ENCODE data around the gene FEZF1. TPM values are rescaled to one million over a fixed set of nuclear protein-coding genes. Genes with fewer than 3 reads are reported as not detected.

The FEZF1 gene
- not detected for polyA plus RNA-seq (2013)

- no peaks in the 10 kb centered on the region for H3K36me3 ChIP-seq (ENCODE audit: control insufficient read depth in 4 of 4, insufficient read depth in 4 of 4, low read length in 3 of 4)
- H3K9me3 ChIP-seq (ENCODE audit: control extremely low read depth in 1 of 5, control insufficient read depth in 4 of 5, insufficient read depth in 2 of 5, low read depth in 1 of 5, low read length in 4 of 5) = peaks cover 0 to 12% (median 0%) of the 10 kb centered on the region in 5 experiments
- no peak for DNase-seq
- peak within 1 kb of the TSS in 4 of 7 experiments; percentile 4 to 36 (median 27) for H3K4me3 ChIP-seq (ENCODE audit: control insufficient read depth in 1 of 7, extremely low read depth in 1 of 7, insufficient read depth in 4 of 7, low read depth in 2 of 7, low read length in 6 of 7)
- peaks cover 0 to 28% (median 10%) of the 10 kb centered on the region in 4 experiments for H3K4me1 ChIP-seq (ENCODE audit: control extremely low read depth in 1 of 4, control insufficient read depth in 4 of 4, insufficient read depth in 4 of 4, low read length in 3 of 4)
- POLR2A ChIA-PET = no interaction called here
- 4% methylated on average over 29 of the region's 35 CpGs for WGBS (ENCODE audit: insufficient coverage)
- H3K27ac ChIP-seq (ENCODE audit: insufficient read depth in 1 of 2, low read depth in 1 of 2, low read length in 2 of 2, poor library complexity in 1 of 2, severe bottlenecking in 2 of 2) = no peak within 1 kb of the TSS
- CTCF ChIA-PET = no interaction called here
- peaks cover 31 to 100% (median 56%) of the 10 kb centered on the region in 5 experiments for H3K27me3 ChIP-seq (replicated peaks in 2 of 5; ENCODE audit: control insufficient read depth in 4 of 5, insufficient read depth in 5 of 5, low read length in 4 of 5)
Observed at GRCh38 chr7:122304319-122304975, at the start of gene FEZF1. FEZF1 (minus strand) TSS chr7:122304750; CDS start chr7:122304437, 313 bp downstream.

GRCh38 chr7:122352454-122352853, 47.9 kb upstream of the FEZF1 start:
- H3K4me3 ChIP-seq (ENCODE audit: control insufficient read depth in 1 of 7, extremely low read depth in 1 of 7, insufficient read depth in 4 of 7, low read depth in 2 of 7, low read length in 6 of 7) = no peak overlapping the region
- H3K27ac ChIP-seq (ENCODE audit: insufficient read depth in 1 of 2, low read depth in 1 of 2, low read length in 2 of 2, poor library complexity in 1 of 2, severe bottlenecking in 2 of 2) = no peak overlapping the region
- H3K36me3 ChIP-seq (ENCODE audit: control insufficient read depth in 4 of 4, insufficient read depth in 4 of 4, low read length in 3 of 4) = no peaks in the 10 kb centered on the region
- ChIA-PET CTCF (no interaction called here), POLR2A (no interaction called here)
- peaks cover 0 to 3% (median 0%) of the 10 kb centered on the region in 5 experiments for H3K27me3 ChIP-seq (replicated peaks in 2 of 5; ENCODE audit: control insufficient read depth in 4 of 5, insufficient read depth in 5 of 5, low read length in 4 of 5)
- peaks cover 0 to 1% (median 0%) of the 10 kb centered on the region in 5 experiments for H3K9me3 ChIP-seq (ENCODE audit: control extremely low read depth in 1 of 5, control insufficient read depth in 4 of 5, insufficient read depth in 2 of 5, low read depth in 1 of 5, low read length in 4 of 5)
- 72% methylated on average over 3 of the region's 3 CpGs for WGBS (ENCODE audit: insufficient coverage)
- DNase-seq = no peak
- H3K4me1 ChIP-seq (ENCODE audit: control extremely low read depth in 1 of 4, control insufficient read depth in 4 of 4, insufficient read depth in 4 of 4, low read length in 3 of 4) = no peaks in the 10 kb centered on the region

- CTCF ChIA-PET = no interaction called here
- H3K4me3 ChIP-seq (ENCODE audit: control insufficient read depth in 1 of 7, extremely low read depth in 1 of 7, insufficient read depth in 4 of 7, low read depth in 2 of 7, low read length in 6 of 7) = no peak overlapping the region
- no peaks in the 10 kb centered on the region for H3K4me1 ChIP-seq (ENCODE audit: control extremely low read depth in 1 of 4, control insufficient read depth in 4 of 4, insufficient read depth in 4 of 4, low read length in 3 of 4)
- H3K9me3 ChIP-seq (ENCODE audit: control extremely low read depth in 1 of 5, control insufficient read depth in 4 of 5, insufficient read depth in 2 of 5, low read depth in 1 of 5, low read length in 4 of 5) = peaks cover 0 to 1% (median 0%) of the 10 kb centered on the region in 5 experiments
- H3K36me3 ChIP-seq (ENCODE audit: control insufficient read depth in 4 of 4, insufficient read depth in 4 of 4, low read length in 3 of 4) = no peaks in the 10 kb centered on the region
- peaks cover 0 to 3% (median 0%) of the 10 kb centered on the region in 5 experiments for H3K27me3 ChIP-seq (replicated peaks in 2 of 5; ENCODE audit: control insufficient read depth in 4 of 5, insufficient read depth in 5 of 5, low read length in 4 of 5)
- DNase-seq = no peak
- WGBS (ENCODE audit: insufficient coverage) = 100% methylated on average over 1 of the region's 3 CpGs
- POLR2A ChIA-PET = no interaction called here
- H3K27ac ChIP-seq (ENCODE audit: insufficient read depth in 1 of 2, low read depth in 1 of 2, low read length in 2 of 2, poor library complexity in 1 of 2, severe bottlenecking in 2 of 2) = no peak overlapping the region
Observed at GRCh38 chr7:122350701-122351100, 46.2 kb upstream of the FEZF1 start.

- Histone ChIP-seq H3K4me1 (ENCODE audit: control extremely low read depth in 1 of 4, control insufficient read depth in 4 of 4, insufficient read depth in 4 of 4, low read length in 3 of 4) (no peaks in the 10 kb centered on the region), H3K36me3 (ENCODE audit: control insufficient read depth in 4 of 4, insufficient read depth in 4 of 4, low read length in 3 of 4) (no peaks in the 10 kb centered on the region), H3K4me3 (ENCODE audit: control insufficient read depth in 1 of 7, extremely low read depth in 1 of 7, insufficient read depth in 4 of 7, low read depth in 2 of 7, low read length in 6 of 7) (no peak overlapping the region), H3K9me3 (ENCODE audit: control extremely low read depth in 1 of 5, control insufficient read depth in 4 of 5, insufficient read depth in 2 of 5, low read depth in 1 of 5, low read length in 4 of 5) (peaks cover 0 to 1% (median 0%) of the 10 kb centered on the region in 5 experiments), H3K27ac (ENCODE audit: insufficient read depth in 1 of 2, low read depth in 1 of 2, low read length in 2 of 2, poor library complexity in 1 of 2, severe bottlenecking in 2 of 2) (no peak overlapping the region), H3K27me3 (replicated peaks in 2 of 5; ENCODE audit: control insufficient read depth in 4 of 5, insufficient read depth in 5 of 5, low read length in 4 of 5) (no peaks in the 10 kb centered on the region)
- ChIA-PET CTCF (interaction anchor here (1.5 kb wide), 1 partner anchor 368 kb away, joined by 3 read pairs; no protein-coding TSS in a partner anchor), POLR2A (no interaction called here)
- DNase-seq = no peak
- no CpG with 5 or more reads among the region's 1 CpG for WGBS (ENCODE audit: insufficient coverage)
Observed at GRCh38 chr7:122344303-122344620, 39.7 kb upstream of the FEZF1 start.

- no peaks in the 10 kb centered on the region for H3K27me3 ChIP-seq (replicated peaks in 2 of 5; ENCODE audit: control insufficient read depth in 4 of 5, insufficient read depth in 5 of 5, low read length in 4 of 5)
- no peak overlapping the region for H3K27ac ChIP-seq (ENCODE audit: insufficient read depth in 1 of 2, low read depth in 1 of 2, low read length in 2 of 2, poor library complexity in 1 of 2, severe bottlenecking in 2 of 2)
- DNase-seq = no peak
- peaks cover 0 to 1% (median 0%) of the 10 kb centered on the region in 5 experiments for H3K9me3 ChIP-seq (ENCODE audit: control extremely low read depth in 1 of 5, control insufficient read depth in 4 of 5, insufficient read depth in 2 of 5, low read depth in 1 of 5, low read length in 4 of 5)
- ChIA-PET CTCF (interaction anchor here (1.5 kb wide), 1 partner anchor 368 kb away, joined by 3 read pairs; no protein-coding TSS in a partner anchor), POLR2A (no interaction called here)
- H3K4me3 ChIP-seq (ENCODE audit: control insufficient read depth in 1 of 7, extremely low read depth in 1 of 7, insufficient read depth in 4 of 7, low read depth in 2 of 7, low read length in 6 of 7) = no peak overlapping the region
- H3K4me1 ChIP-seq (ENCODE audit: control extremely low read depth in 1 of 4, control insufficient read depth in 4 of 4, insufficient read depth in 4 of 4, low read length in 3 of 4) = no peaks in the 10 kb centered on the region
- 89% methylated on average over 5 of the region's 7 CpGs for WGBS (ENCODE audit: insufficient coverage)
- no peaks in the 10 kb centered on the region for H3K36me3 ChIP-seq (ENCODE audit: control insufficient read depth in 4 of 4, insufficient read depth in 4 of 4, low read length in 3 of 4)
Observed at GRCh38 chr7:122343601-122344302, 39.2 kb upstream of the FEZF1 start.

GRCh38 chr7:122340427-122340826, 35.9 kb upstream of the FEZF1 start:
- POLR2A ChIA-PET = no interaction called here
- H3K9me3 ChIP-seq (ENCODE audit: control extremely low read depth in 1 of 5, control insufficient read depth in 4 of 5, insufficient read depth in 2 of 5, low read depth in 1 of 5, low read length in 4 of 5) = no peaks in the 10 kb centered on the region
- H3K36me3 ChIP-seq (ENCODE audit: control insufficient read depth in 4 of 4, insufficient read depth in 4 of 4, low read length in 3 of 4) = no peaks in the 10 kb centered on the region
- no peaks in the 10 kb centered on the region for H3K27me3 ChIP-seq (replicated peaks in 2 of 5; ENCODE audit: control insufficient read depth in 4 of 5, insufficient read depth in 5 of 5, low read length in 4 of 5)
- no CpG with 5 or more reads among the region's 1 CpG for WGBS (ENCODE audit: insufficient coverage)
- H3K4me1 ChIP-seq (ENCODE audit: control extremely low read depth in 1 of 4, control insufficient read depth in 4 of 4, insufficient read depth in 4 of 4, low read length in 3 of 4) = no peaks in the 10 kb centered on the region
- no peak overlapping the region for H3K4me3 ChIP-seq (ENCODE audit: control insufficient read depth in 1 of 7, extremely low read depth in 1 of 7, insufficient read depth in 4 of 7, low read depth in 2 of 7, low read length in 6 of 7)
- no peak overlapping the region for H3K27ac ChIP-seq (ENCODE audit: insufficient read depth in 1 of 2, low read depth in 1 of 2, low read length in 2 of 2, poor library complexity in 1 of 2, severe bottlenecking in 2 of 2)
- CTCF ChIA-PET = no interaction called here
- DNase-seq = no peak

Measured in common myeloid progenitor, CD34-positive (primary cell).